Fibroblast of pulmonary artery (primary cell): Measurements from ENCODE around the gene WBP4.
A peak's percentile ranks its signal among the peaks of the same experiment; 100 is the strongest.

Experiments used
- DNase-seq: peaks from one replicate; pipeline ENCODE4 v3.0.0-alpha.2; 2010; ENCODE audit warnings: low read depth
- H3K4me3 ChIP-seq: replicated peaks from 2 replicates; pipeline ENCODE4 v1.5.1; 2011; ENCODE audit warnings: low read depth, mild to moderate bottlenecking, control low read depth, low read length, moderate library complexity
- CTCF ChIP-seq: IDR thresholded peaks from 2 replicates; pipeline ENCODE4 v1.5.1; 2011; ENCODE audit warnings: mild to moderate bottlenecking, control low read depth, low read length, inconsistent platforms; ENCODE audit errors: missing control alignments

The WBP4 gene

GRCh38 chr13:41049480-41050440 is 11.5 kb upstream of the WBP4 start:
- no peak for TF ChIP-seq CTCF
- no peak overlapping the region for H3K4me3 ChIP-seq
- peak; percentile 42 for DNase-seq

DNA sequence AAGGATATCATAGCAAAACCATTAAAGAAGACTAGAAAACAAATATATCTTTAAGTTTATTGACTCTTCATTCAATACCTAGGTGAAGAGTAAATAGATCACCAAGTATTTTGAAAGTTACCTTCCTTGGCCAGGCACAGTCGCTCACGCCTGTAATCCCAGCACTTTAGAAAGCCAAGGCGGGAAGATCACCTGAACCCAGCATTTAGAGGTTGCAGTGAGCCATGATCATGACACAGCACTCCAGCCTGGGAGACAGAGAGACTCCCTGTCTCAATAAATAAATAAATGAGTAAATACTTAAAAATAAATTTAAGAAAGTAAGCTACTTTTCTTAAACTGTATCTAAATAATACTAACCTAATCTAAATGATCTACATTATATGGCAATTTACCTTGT is 8.9 kb upstream of the WBP4 start:
- TF ChIP-seq CTCF = no peak

DNA sequence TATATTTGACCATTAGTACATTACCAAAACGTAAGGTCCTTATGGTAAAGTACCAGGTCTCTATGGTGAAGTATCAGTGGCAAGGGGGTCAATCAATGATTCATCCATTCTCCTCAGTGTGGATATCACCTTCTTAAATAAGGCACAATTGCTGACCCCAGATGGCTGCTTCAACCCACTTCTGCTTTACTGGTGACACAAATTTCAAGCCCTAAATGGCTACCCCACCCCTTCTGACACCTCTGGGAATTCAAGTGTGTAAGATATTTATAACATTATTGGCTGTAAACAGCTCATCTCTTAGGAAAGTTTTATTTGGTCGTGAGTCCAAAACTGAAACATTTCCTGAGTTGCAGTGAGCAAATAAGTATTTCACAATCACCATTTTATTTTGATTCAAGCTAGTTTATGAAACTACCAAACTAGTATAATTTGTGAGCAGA is 7.9 kb upstream of the WBP4 start:
- peak overlapping the region; percentile 15 for H3K4me3 ChIP-seq
- no peak for TF ChIP-seq CTCF
- peak; percentile 77 for DNase-seq

More for the DNA sequence above, 8.9 kb upstream of the WBP4 start:
- DNase-seq = no peak
- no peak overlapping the region for H3K4me3 ChIP-seq

DNA sequence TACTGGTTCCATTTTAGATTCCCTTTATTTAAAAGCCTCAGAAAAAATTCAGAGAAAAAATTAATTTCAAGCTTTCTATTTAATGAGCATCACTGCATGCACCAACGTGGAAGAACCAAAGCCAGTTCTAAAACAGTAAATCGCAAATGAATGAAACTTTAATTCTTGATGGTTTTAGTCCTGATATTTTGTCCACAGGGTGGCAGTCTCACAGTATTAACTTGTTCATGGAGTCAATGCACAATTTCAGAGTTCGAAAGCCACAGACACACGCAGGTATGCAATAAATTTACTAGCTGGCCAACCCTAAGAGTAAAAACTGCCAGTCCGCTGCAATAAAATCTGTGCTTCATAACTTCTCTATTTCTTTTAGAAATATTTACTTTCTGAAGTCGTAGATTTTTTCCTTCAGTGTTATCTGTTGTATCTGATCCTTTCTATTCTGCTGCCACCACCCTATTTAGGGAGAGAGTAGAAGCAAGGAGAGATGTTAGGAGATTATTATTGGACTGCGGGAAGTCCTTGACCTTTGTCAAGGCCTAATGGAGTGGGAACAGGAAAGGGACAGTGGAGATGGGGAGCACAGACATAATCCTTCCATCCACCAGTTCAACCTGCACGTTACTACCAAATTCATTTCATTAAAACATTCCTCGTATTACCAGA is 7.0 kb upstream of the WBP4 start:
- DNase-seq = peak; percentile 64
- H3K4me3 ChIP-seq = no peak overlapping the region
- peak; percentile 44 for TF ChIP-seq CTCF

- TF ChIP-seq CTCF = peak; percentile 30
- no peak overlapping the region for H3K4me3 ChIP-seq
- no peak for DNase-seq
Observed at GRCh38 chr13:41054919-41055619, 6.2 kb upstream of the WBP4 start.

GRCh38 chr13:41056194-41056593 is 5.1 kb upstream of the WBP4 start:
- TF ChIP-seq CTCF = no peak
- DNase-seq = no peak
- no peak overlapping the region for H3K4me3 ChIP-seq
